Caco-2 (cell line): Measurements from ENCODE around the gene CACNA2D4. TPM values are rescaled to one million over a fixed set of nuclear protein-coding genes. Genes with fewer than 3 reads are reported as not detected.

Experiments
- BruUV-seq: library from RNA; stranded (reverse); fragments of 400-500 nt; replicated peaks from 2 replicates; lab custom pipeline; 2021; lab: Mats Ljungman, UMichigan
- CTCF ChIA-PET: fragments of 300-600 bp; sonication (Branson Sonifier 250); formaldehyde crosslinking; loops from one replicate; lab custom pipeline; 2022; ENCODE audit warnings: antibody characterized with exemption; lab: Charles Lee
- POLR2A ChIA-PET: fragments of 300-600 bp; sonication (Branson Sonifier 250); formaldehyde crosslinking; loops from one replicate; lab custom pipeline; 2022; ENCODE audit warnings: antibody characterized with exemption; lab: Charles Lee
- DNase-seq, 2 experiments: peaks; one replicate each; pipeline versions ENCODE4 v3.0.0 to v3.0.0-alpha.2; 2020 to 2022
- H3K27me3 ChIP-seq: replicated peaks from 2 replicates; pipeline ENCODE4 v1.6.0; 2011; ENCODE audit warnings: low read length; ENCODE audit not compliant: control insufficient read depth, insufficient read depth
- H3K36me3 ChIP-seq: 2 replicates; pipeline ENCODE4 v1.5.1; 2011; ENCODE audit warnings: low read length; ENCODE audit not compliant: control insufficient read depth, insufficient read depth
- H3K4me1 ChIP-seq: fragments of 250-450 bp; sonication (Bioruptor Pico); 2 replicates; pipeline ENCODE4 v1.5.1; 2020; ENCODE audit warnings: mild to moderate bottlenecking
- H3K4me3 ChIP-seq: 2 replicates; pipeline ENCODE4 v1.5.1; 2011; ENCODE audit warnings: low read depth, mild to moderate bottlenecking, control low read depth, low read length
- H3K9me3 ChIP-seq: fragments of 250-450 bp; sonication (Bioruptor Pico); 2 replicates; pipeline ENCODE4 v1.5.1; 2020; ENCODE audit warnings: mild to moderate bottlenecking, moderate library complexity
- H3K27ac Mint-ChIP-seq: one replicate; pipeline ENCODE4 v1.8.0; 2022; ENCODE audit warnings: mixed read lengths; ENCODE audit not compliant: unreplicated experiment
- H3K27me3 Mint-ChIP-seq: one replicate; pipeline ENCODE4 v1.8.0; 2022; ENCODE audit warnings: mixed read lengths; ENCODE audit not compliant: insufficient read depth, unreplicated experiment
- H3K36me3 Mint-ChIP-seq: one replicate; pipeline ENCODE4 v1.8.0; 2022; ENCODE audit warnings: mild to moderate bottlenecking, mixed read lengths; ENCODE audit not compliant: insufficient read depth, unreplicated experiment
- H3K4me1 Mint-ChIP-seq: one replicate; pipeline ENCODE4 v1.8.0; 2022; ENCODE audit warnings: low read depth, mixed read lengths; ENCODE audit not compliant: unreplicated experiment
- H3K4me3 Mint-ChIP-seq: one replicate; pipeline ENCODE4 v1.8.0; 2022; ENCODE audit warnings: mild to moderate bottlenecking, moderate library complexity, mixed read lengths; ENCODE audit not compliant: unreplicated experiment
- H3K9me3 Mint-ChIP-seq: one replicate; pipeline ENCODE4 v1.8.0; 2022; ENCODE audit warnings: mixed read lengths; ENCODE audit not compliant: unreplicated experiment
- intact Hi-C: fragments of 100-400 bp; cut with micrococcal nuclease; formaldehyde crosslinking; loops from one replicate; pipeline ENCODE4 v1.10.0; 2022; ENCODE audit not compliant: unreplicated experiment
- total RNA-seq: library from RNA; stranded (reverse); gene quantifications from 2 replicates; pipeline ENCODE4 v1.2.3, GENCODE V29; 2022
- TF ChIP-seq, protein P1 (sequence below), 2 experiments: fragments of 200-600 bp in 1 of 2; IDR thresholded peaks; 1 replicate in 1 of 2; 2 replicates in 1 of 2; pipeline versions ENCODE4 v1.5.1 to v1.8.0; 2011 to 2022; ENCODE audit warnings: antibody characterized with exemption in 1 of 2, control low read depth in 1 of 2, inconsistent platforms in 1 of 2, low read depth in 1 of 2, low read length in 1 of 2, mild to moderate bottlenecking in 1 of 2, moderate library complexity in 1 of 2; ENCODE audit not compliant: insufficient read depth in 1 of 2, severe bottlenecking in 1 of 2, unreplicated experiment in 1 of 2

CACNA2D4 gene
- total RNA-seq, 1 experiment from 2014 or later, result 2.2 TPM

DNA sequence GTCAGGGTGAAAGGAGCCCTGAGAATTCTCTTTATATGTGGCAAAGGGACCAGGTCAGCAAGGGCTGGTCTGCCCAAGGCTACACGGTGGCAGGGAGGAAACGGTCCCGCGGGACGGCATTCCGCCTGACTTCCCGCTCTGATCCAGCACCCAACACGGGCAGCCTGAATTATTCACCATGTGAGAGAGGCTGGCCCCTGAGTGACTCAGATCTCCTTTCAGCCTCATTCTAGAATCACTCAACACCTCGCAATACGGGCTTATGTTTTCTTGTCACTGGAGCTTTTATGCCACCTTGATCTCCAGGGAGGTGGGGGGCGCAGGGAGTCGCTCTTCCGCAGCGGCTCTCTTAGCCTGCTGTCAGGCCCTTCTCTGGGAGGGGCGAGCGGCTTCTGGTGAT, 89.6 kb downstream of the CACNA2D4 start:
- DNase-seq, result no peak
- intact Hi-C loops, result no loop called here
- Mint-ChIP-seq H3K27me3 (peaks cover 21% of the 10 kb centered on the region), H3K4me1 (peaks cover 8% of the 10 kb centered on the region), H3K27ac (no peak overlapping the region), H3K4me3 (no peak overlapping the region), H3K9me3 (no peaks in the 10 kb centered on the region), H3K36me3 (peaks cover 8% of the 10 kb centered on the region)
- POLR2A ChIA-PET, result no interaction called here
- Histone ChIP-seq H3K36me3 (no peaks in the 10 kb centered on the region), H3K27me3 (no peaks in the 10 kb centered on the region; the same call in none of the 2 replicates), H3K4me1 (peaks cover 6% of the 10 kb centered on the region), H3K4me3 (no peak overlapping the region), H3K9me3 (no peaks in the 10 kb centered on the region)
- BruUV-seq, result no TSS peak
- TF ChIP-seq, protein P1, sequence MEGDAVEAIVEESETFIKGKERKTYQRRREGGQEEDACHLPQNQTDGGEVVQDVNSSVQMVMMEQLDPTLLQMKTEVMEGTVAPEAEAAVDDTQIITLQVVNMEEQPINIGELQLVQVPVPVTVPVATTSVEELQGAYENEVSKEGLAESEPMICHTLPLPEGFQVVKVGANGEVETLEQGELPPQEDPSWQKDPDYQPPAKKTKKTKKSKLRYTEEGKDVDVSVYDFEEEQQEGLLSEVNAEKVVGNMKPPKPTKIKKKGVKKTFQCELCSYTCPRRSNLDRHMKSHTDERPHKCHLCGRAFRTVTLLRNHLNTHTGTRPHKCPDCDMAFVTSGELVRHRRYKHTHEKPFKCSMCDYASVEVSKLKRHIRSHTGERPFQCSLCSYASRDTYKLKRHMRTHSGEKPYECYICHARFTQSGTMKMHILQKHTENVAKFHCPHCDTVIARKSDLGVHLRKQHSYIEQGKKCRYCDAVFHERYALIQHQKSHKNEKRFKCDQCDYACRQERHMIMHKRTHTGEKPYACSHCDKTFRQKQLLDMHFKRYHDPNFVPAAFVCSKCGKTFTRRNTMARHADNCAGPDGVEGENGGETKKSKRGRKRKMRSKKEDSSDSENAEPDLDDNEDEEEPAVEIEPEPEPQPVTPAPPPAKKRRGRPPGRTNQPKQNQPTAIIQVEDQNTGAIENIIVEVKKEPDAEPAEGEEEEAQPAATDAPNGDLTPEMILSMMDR (IDR thresholded peaks at IDR 0.05; ENCODE audit: insufficient read depth in 1 of 2, low read depth in 1 of 2, low read length in 1 of 2, severe bottlenecking in 1 of 2, unreplicated experiment in 1 of 2), result no peak
- CTCF ChIA-PET, result interaction anchor here (0.6 to 1.0 kb wide), 2 partner anchors 111 to 903 kb away, joined by 3 to 4 read pairs; no protein-coding TSS in a partner anchor

DNA sequence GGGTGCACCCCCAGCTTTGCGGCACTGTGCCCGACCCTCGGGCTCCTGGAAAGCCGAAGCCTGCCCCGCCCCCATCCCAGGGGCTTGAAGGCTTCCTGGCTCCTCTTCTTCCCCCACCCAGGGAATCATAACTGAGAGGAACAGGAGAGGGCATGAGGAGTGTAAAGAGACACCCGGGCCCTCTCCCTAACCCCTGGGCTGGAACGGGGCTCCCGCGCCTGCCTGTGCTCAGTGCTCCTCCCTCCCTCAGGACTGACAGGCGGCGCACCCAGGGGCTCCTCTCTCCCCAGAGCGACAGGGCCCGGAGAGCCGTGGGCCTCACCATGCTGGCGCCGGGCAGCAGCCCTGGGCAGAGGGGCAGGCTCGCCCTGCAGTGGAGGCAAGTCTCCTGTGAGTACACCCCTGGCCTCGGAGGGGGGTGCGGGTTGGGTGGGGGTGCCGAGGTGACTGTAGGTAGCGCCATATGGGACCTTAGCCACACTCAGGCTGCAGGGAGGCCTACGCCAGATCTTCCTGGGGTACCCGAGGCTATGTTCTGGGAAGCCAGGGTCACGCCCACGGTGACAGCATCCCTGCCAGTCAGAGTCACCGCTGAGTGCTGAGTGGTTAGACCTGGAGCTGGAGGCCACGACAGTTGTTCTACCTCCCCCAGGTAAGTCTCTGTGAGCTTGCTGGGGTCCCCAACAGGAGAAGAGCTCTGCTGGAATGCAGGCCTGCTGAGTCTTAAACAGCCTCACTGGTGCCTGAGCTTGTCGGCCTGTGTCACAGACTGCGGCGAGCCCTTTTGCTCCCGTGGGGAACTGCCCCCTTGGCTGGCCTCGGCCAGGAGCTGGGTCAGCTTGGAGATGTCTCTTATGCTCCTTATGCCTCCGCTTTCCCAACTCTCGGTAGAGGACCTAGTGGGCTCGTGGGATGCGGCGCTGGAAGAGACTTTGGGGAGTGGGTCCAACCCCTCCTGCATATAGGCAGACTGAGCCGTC, 90.3 kb downstream of the CACNA2D4 start:
- TF ChIP-seq, protein P1 (IDR thresholded peaks at IDR 0.05; ENCODE audit: insufficient read depth in 1 of 2, low read depth in 1 of 2, low read length in 1 of 2, severe bottlenecking in 1 of 2, unreplicated experiment in 1 of 2), result no peak
- ChIA-PET CTCF (interaction anchor here (0.6 to 1.0 kb wide), 2 partner anchors 112 kb away, joined by 3 to 4 read pairs; no protein-coding TSS in a partner anchor), POLR2A (no interaction called here)
- no peaks in the 10 kb centered on the region for H3K27me3 ChIP-seq
- peaks cover 6% of the 10 kb centered on the region for H3K4me1 ChIP-seq
- intact Hi-C loops, result no loop called here
- Mint-ChIP-seq H3K27me3 (peaks cover 17% of the 10 kb centered on the region), H3K4me1 (peaks cover 8% of the 10 kb centered on the region), H3K27ac (no peak overlapping the region), H3K4me3 (no peak overlapping the region), H3K9me3 (no peaks in the 10 kb centered on the region), H3K36me3 (peaks cover 8% of the 10 kb centered on the region)
- H3K4me3 ChIP-seq, result no peak overlapping the region
- no TSS peak for BruUV-seq
- no peak for DNase-seq
- H3K9me3 ChIP-seq, result no peaks in the 10 kb centered on the region
- no peaks in the 10 kb centered on the region for H3K36me3 ChIP-seq

DNA sequence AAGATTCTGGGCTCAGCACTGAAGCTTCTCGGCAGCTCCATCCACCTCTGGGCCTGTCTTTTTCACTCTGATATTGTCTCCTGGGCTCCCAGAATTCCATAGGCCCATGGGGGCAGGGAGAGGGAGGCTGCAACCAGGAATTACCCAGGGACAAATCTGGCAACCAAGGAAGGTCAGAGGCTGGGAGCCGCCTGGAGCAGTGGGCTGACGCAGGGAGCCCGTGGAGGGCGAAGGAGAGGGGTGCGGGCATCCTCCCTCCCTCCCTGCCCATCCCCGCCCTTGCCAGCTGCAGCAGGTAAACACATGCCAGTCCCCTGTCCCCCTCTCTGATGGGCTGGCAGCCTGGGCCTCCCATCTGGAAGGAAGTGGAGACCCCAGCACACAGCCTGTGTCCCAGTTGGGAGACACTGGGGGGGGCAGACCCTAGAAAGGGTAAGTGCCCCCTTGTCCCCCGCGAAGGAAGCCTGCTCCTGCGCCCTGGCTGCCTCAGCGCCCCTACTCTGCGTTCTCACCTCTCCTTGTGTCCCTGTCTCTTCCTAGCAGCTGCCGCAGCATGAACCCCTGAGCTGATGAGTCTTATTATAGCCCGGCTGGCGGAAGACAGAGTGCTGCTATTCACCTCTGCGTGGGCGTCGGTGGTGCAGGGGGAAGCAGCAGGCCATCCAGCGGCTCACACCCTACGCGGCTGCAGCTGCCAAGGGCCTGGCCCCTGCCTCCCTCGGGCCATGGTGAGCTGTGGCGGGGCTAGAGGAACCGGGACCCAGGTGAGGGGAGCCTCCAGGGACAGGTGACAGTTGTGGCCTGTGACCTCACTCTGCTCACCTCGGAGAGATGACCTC, 91.4 kb downstream of the CACNA2D4 start:
- H3K36me3 Mint-ChIP-seq, result peaks cover 8% of the 10 kb centered on the region
- intact Hi-C loops, result no loop called here
- H3K27ac Mint-ChIP-seq, result no peak overlapping the region
- H3K9me3 Mint-ChIP-seq, result no peaks in the 10 kb centered on the region
- Histone ChIP-seq H3K4me3 (no peak overlapping the region), H3K36me3 (no peaks in the 10 kb centered on the region), H3K9me3 (no peaks in the 10 kb centered on the region), H3K4me1 (peaks cover 6% of the 10 kb centered on the region), H3K27me3 (no peaks in the 10 kb centered on the region)
- H3K27me3 Mint-ChIP-seq, result peaks cover 16% of the 10 kb centered on the region
- BruUV-seq, result no TSS peak
- no peak for DNase-seq
- H3K4me3 Mint-ChIP-seq, result no peak overlapping the region
- ChIA-PET CTCF (interaction anchor here (0.6 kb wide), 1 partner anchor 113 kb away, joined by 3 read pairs; no protein-coding TSS in a partner anchor), POLR2A (no interaction called here)
- H3K4me1 Mint-ChIP-seq, result peaks cover 8% of the 10 kb centered on the region
- TF ChIP-seq, protein P1 (IDR thresholded peaks at IDR 0.05; ENCODE audit: insufficient read depth in 1 of 2, low read depth in 1 of 2, low read length in 1 of 2, severe bottlenecking in 1 of 2, unreplicated experiment in 1 of 2), result no peak
